Right lobe of liver (tissue), 4 donors: ENCODE results near the gene PTCHD4.

Source experiments
- CTCF ChIP-seq, 4 donors: fragments of 200-600 bp in 3 of 4; fragments of 450-650 bp in 1 of 4; IDR thresholded peaks; one replicate each; pipeline versions ENCODE4 v1.5.1 to v1.8.0; 2016 to 2022; ENCODE audit warnings: antibody characterized with exemption in 4 of 4, mild to moderate bottlenecking in 2 of 4
- POLR2A ChIP-seq: fragments of 450-650 bp; IDR thresholded peaks from one replicate; pipeline ENCODE4 v1.6.1; 2017; ENCODE audit warnings: antibody characterized with exemption, mild to moderate bottlenecking
- donor health status: DM: no; HTN: no; CAD: no.
- donor health status: DM: no; HTN: no; CAD: no.
- donor health status: DM: no; HTN: yes; CAD: no.

- TF ChIP-seq CTCF (IDR thresholded peaks at IDR 0.05) (no peak), POLR2A (no peak)
Measured at GRCh38 chr6:48151142-48151541, 40.1 kb upstream of the PTCHD4 start.
